Vagina (tissue), 2 donors: Measurements from ENCODE around the gene GGCX.
"Not testable (repeated sequence)": the region's sequence is repeated elsewhere in the genome, so short reads cannot be mapped to it uniquely, and the experiment has no call there.

Experiments
- POLR2A ChIP-seq, 2 donors: fragments of 450-650 bp; IDR thresholded peaks; one replicate each; pipeline ENCODE4 v1.6.1; 2017; ENCODE audit warnings: antibody characterized with exemption in 2 of 2, mild to moderate bottlenecking in 2 of 2, moderate library complexity in 2 of 2
- POLR2AphosphoS5 ChIP-seq, 2 donors: sonication (generic); formaldehyde crosslinking; IDR thresholded peaks; one replicate each; pipeline ENCODE4 v1.9.0; 2017; ENCODE audit warnings: antibody characterized with exemption in 2 of 2, mild to moderate bottlenecking in 2 of 2, low read depth in 1 of 2; ENCODE audit not compliant: insufficient read depth in 1 of 2

DNA sequence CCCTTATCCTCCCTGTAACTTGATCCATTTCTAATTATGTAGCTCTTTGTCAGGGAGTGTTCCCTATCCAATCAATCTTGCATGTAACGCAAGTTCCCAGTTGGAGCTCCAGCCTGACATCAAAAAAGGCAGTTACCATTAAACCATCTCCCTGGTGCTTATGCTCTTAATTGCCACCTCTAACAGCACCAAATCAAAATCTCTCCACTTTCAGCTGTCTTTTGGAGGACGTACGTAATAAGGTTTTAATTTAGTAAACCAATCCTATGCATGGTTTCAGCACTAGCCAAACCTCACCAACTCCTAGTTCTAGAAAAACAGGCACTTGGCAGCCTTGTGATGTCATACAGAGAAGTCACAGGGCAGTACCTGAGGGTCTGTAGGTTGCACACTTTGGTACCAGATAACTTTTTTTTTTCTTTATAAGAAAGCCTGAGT, 17.0 kb downstream of the GGCX start:
- TF ChIP-seq POLR2AphosphoS5 (IDR thresholded peaks at IDR 0.05; ENCODE audit: insufficient read depth in 1 of 2, low read depth in 1 of 2); POLR2A (IDR thresholded peaks at IDR 0.05): not testable (repeated sequence)
